Effector memory CD4-positive, alpha-beta T cell (primary cell): ENCODE measurements around the gene PCAT7.

Experiments
- DNase-seq, 3 donors: peaks; one replicate each; pipeline ENCODE4 v3.0.0-alpha.2; 2020
- H3K27ac ChIP-seq: 2 replicates; pipeline ENCODE4 v1.7.0; 2013; ENCODE audit warnings: mild to moderate bottlenecking, low read length, moderate library complexity; ENCODE audit not compliant: insufficient read depth, poor library complexity, severe bottlenecking
- H3K27me3 ChIP-seq: replicated peaks from 2 replicates; pipeline ENCODE4 v1.7.0; 2013; ENCODE audit warnings: mild to moderate bottlenecking, low read length; ENCODE audit not compliant: insufficient read depth, control insufficient read depth, poor library complexity, severe bottlenecking
- H3K36me3 ChIP-seq: 2 replicates; pipeline ENCODE4 v1.7.0; 2013; ENCODE audit warnings: mild to moderate bottlenecking, low read length, moderate library complexity; ENCODE audit not compliant: control insufficient read depth, insufficient read depth
- H3K4me1 ChIP-seq: 2 replicates; pipeline ENCODE4 v1.7.0; 2013; ENCODE audit warnings: low read length, mild to moderate bottlenecking; ENCODE audit not compliant: control insufficient read depth, insufficient read depth, poor library complexity, severe bottlenecking
- H3K4me3 ChIP-seq: 2 replicates; pipeline ENCODE4 v1.7.0; 2013; ENCODE audit warnings: low read length, low read depth, mild to moderate bottlenecking; ENCODE audit not compliant: insufficient read depth, poor library complexity, severe bottlenecking
- H3K9me3 ChIP-seq: 2 replicates; pipeline ENCODE4 v1.7.0; 2013; ENCODE audit warnings: mild to moderate bottlenecking, low read length, moderate library complexity; ENCODE audit not compliant: control insufficient read depth

Gene PCAT7

DNA sequence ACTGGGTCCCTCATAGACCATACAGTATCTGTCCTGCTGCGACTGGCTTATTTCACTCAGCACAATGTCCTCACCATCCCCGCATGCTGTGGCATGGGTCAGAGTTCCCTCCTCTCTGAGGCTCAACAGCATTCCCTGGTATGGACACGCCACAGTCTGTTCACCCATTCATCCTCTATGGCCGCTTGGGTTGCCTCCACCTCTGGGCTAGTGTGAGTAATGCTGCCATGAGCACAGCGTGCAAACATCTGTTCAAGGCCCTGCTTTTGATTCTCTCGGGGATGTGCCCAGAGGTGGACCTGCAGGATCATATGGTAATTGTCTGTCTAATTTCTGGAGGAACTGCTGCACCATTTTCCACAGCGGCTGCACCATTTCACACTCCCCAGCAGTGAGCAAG is 44.2 kb downstream of the PCAT7 start:
- H3K9me3 ChIP-seq = no peaks in the 10 kb centered on the region
- H3K4me3 ChIP-seq = no peak overlapping the region
- H3K4me1 ChIP-seq = no peaks in the 10 kb centered on the region
- H3K27me3 ChIP-seq = no peaks in the 10 kb centered on the region
- DNase-seq = no peak
- no peaks in the 10 kb centered on the region for H3K36me3 ChIP-seq
- H3K27ac ChIP-seq = no peak overlapping the region

DNA sequence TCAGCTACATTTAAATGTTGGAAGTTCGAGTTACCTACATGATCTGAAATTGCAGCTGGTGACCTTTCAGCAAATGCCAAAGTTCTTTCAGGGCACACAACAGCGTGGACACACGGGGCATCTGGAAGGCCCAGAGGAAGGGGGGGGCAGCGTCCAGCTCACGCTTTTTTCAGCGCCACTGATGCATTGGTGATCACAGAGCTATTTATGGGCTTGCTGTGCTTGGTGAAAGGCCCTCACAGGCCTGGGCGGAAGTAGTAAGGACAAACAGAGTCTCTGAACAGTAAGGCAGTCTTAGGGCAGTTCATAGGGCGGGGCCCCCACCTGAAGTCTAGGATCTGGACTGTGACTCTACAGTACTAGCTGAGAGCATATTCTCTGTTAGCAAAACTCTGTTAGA is 45.4 kb downstream of the PCAT7 start:
- DNase-seq = no peak
- H3K4me3 ChIP-seq = no peak overlapping the region
- H3K9me3 ChIP-seq = no peaks in the 10 kb centered on the region
- H3K27me3 ChIP-seq = no peaks in the 10 kb centered on the region
- no peaks in the 10 kb centered on the region for H3K4me1 ChIP-seq
- H3K27ac ChIP-seq = no peak overlapping the region
- no peaks in the 10 kb centered on the region for H3K36me3 ChIP-seq

DNA sequence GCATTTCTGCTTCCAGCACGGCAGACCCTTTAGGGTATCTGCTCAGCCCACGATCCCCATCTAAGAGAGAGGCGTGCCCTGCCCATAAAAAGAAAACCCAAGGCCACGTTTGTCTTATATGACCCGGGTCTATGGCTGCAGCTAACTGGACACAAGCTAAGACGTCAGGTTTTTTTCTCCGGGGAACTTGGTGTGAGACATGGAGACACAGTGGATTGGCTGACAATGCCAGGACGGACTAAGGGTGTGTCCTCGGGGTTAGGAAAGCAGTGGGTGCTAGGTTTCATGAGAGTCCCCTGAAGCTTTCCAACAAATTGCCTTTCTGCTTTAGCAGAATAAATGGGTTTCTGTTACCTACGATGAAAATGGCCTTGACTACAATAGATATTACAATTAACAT is 45.8 kb downstream of the PCAT7 start:
- Histone ChIP-seq H3K4me3 (no peak overlapping the region), H3K9me3 (no peaks in the 10 kb centered on the region), H3K4me1 (no peaks in the 10 kb centered on the region), H3K27me3 (no peaks in the 10 kb centered on the region), H3K36me3 (no peaks in the 10 kb centered on the region), H3K27ac (no peak overlapping the region)
- no peak for DNase-seq

DNA sequence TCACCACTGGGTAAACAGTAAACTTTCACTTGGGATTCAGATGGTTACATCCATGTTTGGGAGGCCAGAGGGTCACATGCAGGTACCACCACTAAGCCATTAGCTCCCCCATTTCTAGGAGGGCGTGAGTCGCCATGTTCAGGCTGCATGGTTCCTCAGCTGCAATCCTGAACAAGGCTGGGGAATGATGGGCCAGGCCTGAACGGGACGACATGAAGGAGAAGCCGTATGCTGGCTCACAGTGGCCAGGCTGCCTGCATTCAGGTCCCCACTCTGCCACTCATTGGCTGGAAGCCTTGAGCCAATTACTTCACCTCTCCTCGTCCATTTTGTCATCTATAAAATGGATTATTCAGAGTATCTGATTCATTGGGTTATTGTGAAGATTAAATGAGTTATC is 47.8 kb downstream of the PCAT7 start:
- Histone ChIP-seq H3K9me3 (no peaks in the 10 kb centered on the region), H3K4me1 (no peaks in the 10 kb centered on the region), H3K4me3 (no peak overlapping the region), H3K27me3 (no peaks in the 10 kb centered on the region), H3K36me3 (no peaks in the 10 kb centered on the region), H3K27ac (no peak overlapping the region)
- no peak for DNase-seq

DNA sequence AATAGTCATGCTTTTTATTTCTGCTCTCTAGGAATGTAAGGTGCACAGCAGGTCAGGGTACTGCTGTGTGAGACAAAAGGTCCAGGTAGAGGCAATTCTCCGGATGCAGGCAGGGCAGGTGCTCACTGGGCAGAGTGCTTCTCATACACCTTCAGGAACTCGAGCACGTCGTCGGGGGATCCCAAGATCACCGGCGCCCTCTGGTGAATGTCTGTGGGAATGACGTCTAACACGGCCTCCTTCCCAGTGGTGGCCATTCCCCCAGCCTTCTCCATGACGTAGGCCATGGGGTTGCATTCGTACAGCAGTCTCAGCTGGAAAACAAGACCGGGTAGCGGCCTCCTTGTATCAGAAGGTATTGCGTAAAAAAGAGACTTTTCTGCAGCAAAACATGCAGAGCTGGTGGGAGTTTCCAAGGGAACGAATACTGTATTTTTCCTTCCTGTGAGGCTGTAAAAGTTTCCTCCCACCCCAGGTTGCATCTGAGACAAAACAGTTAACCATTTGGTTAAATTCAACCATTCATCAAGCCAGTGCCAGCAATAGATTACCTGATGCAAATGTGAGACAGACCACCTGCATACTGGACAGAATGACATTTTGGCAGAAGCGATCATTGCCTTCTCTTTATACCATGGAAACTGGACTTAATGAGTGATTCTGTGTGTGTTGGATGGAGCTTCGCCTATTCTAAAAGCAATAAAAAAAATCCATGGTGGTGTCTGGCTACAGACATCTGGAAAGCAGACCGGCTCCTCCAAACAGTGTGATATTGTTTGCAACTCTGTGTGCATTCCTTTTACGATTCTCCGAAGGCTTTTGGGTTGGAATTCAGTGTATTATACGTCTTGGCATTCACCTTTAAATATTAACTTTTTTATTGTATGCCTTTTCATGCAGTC is 48.6 kb downstream of the PCAT7 start:
- peak; percentile 8 to 34 (median 18) for DNase-seq
- no peaks in the 10 kb centered on the region for H3K36me3 ChIP-seq
- H3K4me1 ChIP-seq = no peaks in the 10 kb centered on the region
- H3K9me3 ChIP-seq = no peaks in the 10 kb centered on the region
- no peak overlapping the region for H3K4me3 ChIP-seq
- no peak overlapping the region for H3K27ac ChIP-seq
- no peaks in the 10 kb centered on the region for H3K27me3 ChIP-seq

DNA sequence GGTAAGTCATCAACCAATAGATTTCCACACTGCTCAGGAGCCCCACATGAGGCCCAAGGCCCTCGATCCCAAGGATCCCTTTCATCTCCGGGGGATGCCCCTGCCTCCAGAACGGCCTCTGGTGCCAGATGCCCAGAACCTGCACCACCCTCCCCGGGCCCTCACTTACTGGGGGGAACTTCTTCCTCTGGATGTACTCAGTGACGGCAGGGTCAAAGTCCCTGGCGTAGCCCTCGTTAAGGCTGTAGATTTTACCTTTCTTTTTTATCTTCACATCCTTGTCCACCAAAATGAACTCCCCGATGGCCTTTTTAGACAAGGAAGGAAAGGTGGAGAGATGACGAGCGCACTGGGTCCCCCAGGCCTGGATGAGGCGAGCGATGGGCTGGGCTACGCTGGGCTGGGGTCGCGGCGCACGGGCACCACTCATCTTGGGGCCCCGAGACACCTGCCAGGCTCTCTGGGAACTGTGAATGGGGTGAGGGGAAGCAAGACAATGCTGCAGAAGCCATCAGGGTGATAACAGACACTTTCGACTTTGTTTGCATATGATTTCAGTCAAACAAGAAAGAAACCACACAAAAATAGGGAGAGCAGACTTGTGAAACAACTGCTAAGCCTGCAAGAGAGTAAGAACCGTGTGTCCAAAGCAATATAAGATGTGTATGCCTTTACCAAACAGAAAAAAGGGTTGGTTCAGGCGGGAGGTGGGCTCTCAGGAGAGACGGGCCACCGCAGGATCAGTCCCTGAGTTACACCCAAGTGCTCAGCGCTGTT is 52.0 kb downstream of the PCAT7 start:
- H3K36me3 ChIP-seq = no peaks in the 10 kb centered on the region
- H3K27ac ChIP-seq = no peak overlapping the region
- no peak for DNase-seq
- no peaks in the 10 kb centered on the region for H3K9me3 ChIP-seq
- H3K27me3 ChIP-seq = no peaks in the 10 kb centered on the region
- peaks cover under 1% of the 10 kb centered on the region for H3K4me1 ChIP-seq
- H3K4me3 ChIP-seq = no peak overlapping the region

DNA sequence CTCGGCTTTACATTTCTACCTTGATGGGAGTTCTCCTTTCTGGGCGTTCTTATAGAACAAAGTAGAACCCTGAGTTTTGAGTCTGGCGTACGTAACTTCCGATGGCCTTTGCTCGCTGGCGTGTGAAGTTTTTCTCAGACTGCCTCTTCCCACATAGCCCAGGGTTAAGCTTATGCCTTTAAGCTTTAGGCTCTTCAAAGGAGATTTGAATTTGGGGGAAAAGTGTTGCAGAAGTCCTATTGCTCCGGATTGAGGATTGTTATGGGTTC is 52.5 kb downstream of the PCAT7 start:
- Histone ChIP-seq H3K27ac (no peak overlapping the region), H3K4me3 (no peak overlapping the region), H3K36me3 (no peaks in the 10 kb centered on the region), H3K9me3 (no peaks in the 10 kb centered on the region), H3K4me1 (peaks cover 6% of the 10 kb centered on the region), H3K27me3 (no peaks in the 10 kb centered on the region)
- DNase-seq = no peak

DNA sequence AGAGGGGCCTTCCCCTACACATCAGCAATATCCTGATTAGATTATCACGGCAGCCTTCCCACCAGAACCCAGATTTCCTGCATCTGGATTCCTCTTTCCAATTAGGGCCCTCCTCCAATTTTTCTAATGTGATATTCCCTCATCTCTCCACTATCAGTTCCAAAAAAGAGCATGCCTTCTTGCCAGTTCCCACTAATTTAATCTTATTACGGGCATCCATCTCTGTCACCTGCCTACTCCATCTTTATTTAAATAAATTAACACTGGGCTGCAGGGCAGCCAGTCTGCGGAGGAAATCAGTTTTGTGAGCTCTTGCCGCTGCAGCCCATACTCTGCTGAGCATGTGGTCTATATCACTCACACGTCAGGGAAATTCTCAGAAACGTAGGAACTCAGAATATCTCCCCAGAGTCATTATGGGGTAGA is 55.3 kb downstream of the PCAT7 start:
- Histone ChIP-seq H3K4me1 (peaks cover 6% of the 10 kb centered on the region), H3K27ac (no peak overlapping the region), H3K36me3 (no peaks in the 10 kb centered on the region), H3K4me3 (no peak overlapping the region), H3K9me3 (no peaks in the 10 kb centered on the region), H3K27me3 (no peaks in the 10 kb centered on the region)
- no peak for DNase-seq

DNA sequence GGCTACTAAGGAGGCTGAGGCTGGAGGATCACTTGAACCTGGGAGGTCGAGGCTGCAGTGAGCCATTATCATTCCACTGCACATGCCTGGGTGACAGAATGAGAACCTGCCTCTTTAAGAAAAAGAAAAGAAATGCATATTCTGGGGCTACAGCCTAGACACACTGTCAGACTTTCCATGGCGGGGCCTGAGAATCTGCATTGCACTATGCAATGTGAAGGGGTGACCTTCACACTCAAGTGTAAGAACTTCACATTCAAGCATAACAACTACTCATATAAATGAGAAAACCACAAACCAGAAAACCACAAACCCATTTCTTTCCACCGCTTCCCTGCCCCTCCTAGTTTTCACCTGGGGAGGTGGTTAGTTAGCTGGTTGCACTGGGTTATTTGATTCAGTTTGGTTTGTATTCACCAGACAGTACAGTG is 56.8 kb downstream of the PCAT7 start:
- Histone ChIP-seq H3K27ac (no peak overlapping the region), H3K4me1 (peaks cover 6% of the 10 kb centered on the region), H3K36me3 (no peaks in the 10 kb centered on the region), H3K9me3 (no peaks in the 10 kb centered on the region), H3K27me3 (no peaks in the 10 kb centered on the region), H3K4me3 (no peak overlapping the region)
- DNase-seq = no peak

DNA sequence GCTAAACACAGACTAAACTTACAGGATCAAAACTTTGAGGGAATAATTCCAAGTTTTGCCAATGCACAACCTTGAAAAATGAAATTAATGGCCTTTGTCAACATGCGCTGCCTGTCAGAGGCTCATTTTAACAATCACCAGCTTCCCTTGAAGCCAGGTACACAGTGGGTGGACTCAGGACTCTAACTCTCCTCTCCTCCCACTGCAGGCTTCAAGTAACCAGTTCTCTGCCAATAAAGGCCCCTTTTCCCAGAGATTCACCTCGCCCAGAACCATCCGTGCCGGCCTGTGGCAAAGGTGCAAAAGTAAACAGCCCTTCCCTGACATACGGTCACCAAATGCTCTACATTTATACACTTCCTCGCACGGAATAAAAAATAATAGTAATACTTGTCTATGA is 57.2 kb downstream of the PCAT7 start:
- H3K9me3 ChIP-seq = no peaks in the 10 kb centered on the region
- no peak overlapping the region for H3K27ac ChIP-seq
- peaks cover 6% of the 10 kb centered on the region for H3K4me1 ChIP-seq
- no peaks in the 10 kb centered on the region for H3K36me3 ChIP-seq
- no peaks in the 10 kb centered on the region for H3K27me3 ChIP-seq
- no peak for DNase-seq
- no peak overlapping the region for H3K4me3 ChIP-seq
